HCT116 (cell line): ENCODE measurements around the gene ADAM19. TPM values are rescaled to one million over a fixed set of nuclear protein-coding genes. Genes with fewer than 3 reads are reported as not detected.

ENCODE experiments used
- ATAC-seq: fragments of 200-7000 bp; cut with Tn5 transposase; 2 replicates; pipeline ENCODE4 v1.9.1; 2020; ENCODE audit warnings: mild to moderate bottlenecking, moderate library complexity
- BruUV-seq: library from RNA; stranded (reverse); fragments of 400-500 nt; replicated peaks from 2 replicates; lab custom pipeline; 2021; lab: Mats Ljungman, UMichigan
- CTCF ChIA-PET: fragments of 300-600 bp; sonication (Branson Sonifier 250); formaldehyde crosslinking; loops from one replicate; lab custom pipeline; 2021; ENCODE audit warnings: antibody characterized with exemption; lab: Charles Lee
- POLR2A ChIA-PET: fragments of 300-600, 350-600 bp; sonication (Branson Sonifier 250); formaldehyde crosslinking; loops from one replicate; lab custom pipeline; 2021; ENCODE audit warnings: antibody characterized with exemption; lab: Charles Lee
- RAD21 ChIA-PET, 2 experiments: fragments of 300-600 bp; sonication (Branson Sonifier 250); formaldehyde crosslinking; loops; one replicate each; lab custom pipeline; 2023; ENCODE audit warnings: low total read pairs in 2 of 2; ENCODE audit not compliant: uncharacterized antibody in 2 of 2, unreplicated experiment in 2 of 2, low non-redundant PET in 1 of 2; lab: Charles Lee
- DNase-seq: peaks from one replicate; pipeline ENCODE4 v3.0.0-alpha.2; 2010; ENCODE audit warnings: low read depth, low spot score
- H2AFZ ChIP-seq: fragments of 200-600 bp; shearing (Covaris generic), sonication (generic); 2 replicates; pipeline ENCODE4 v1.6.1; 2017; ENCODE audit warnings: low read depth, mixed run types, mixed read lengths, antibody characterized with exemption, low read length; ENCODE audit not compliant: poor library complexity, severe bottlenecking
- H3K27ac ChIP-seq: 2 replicates; pipeline ENCODE4 v1.5.1; 2012; ENCODE audit warnings: low read depth, low read length
- H3K27me3 ChIP-seq: fragments of 200-600 bp; sonication (generic); 2 replicates; pipeline ENCODE4 v1.6.1; 2016; ENCODE audit warnings: mixed run types, low read length, mixed read lengths; ENCODE audit not compliant: insufficient read depth
- H3K36me3 ChIP-seq, 2 experiments: fragments of 200-500 bp in 1 of 2; fragments of 200-600 bp in 1 of 2; sonication (Bioruptor generic) in 1 of 2; sonication (generic) in 1 of 2; 2 replicates each; pipeline versions ENCODE4 v1.5.1 to v1.6.1; 2014 to 2016; ENCODE audit warnings: low read length in 2 of 2, inconsistent platforms in 1 of 2, mixed read lengths in 1 of 2, mixed run types in 1 of 2; ENCODE audit not compliant: insufficient read depth in 2 of 2, control insufficient read depth in 1 of 2
- H3K4me1 ChIP-seq, 2 experiments: fragments of 200-600 bp in 1 of 2; sonication (generic) in 1 of 2; 2 replicates each; pipeline versions ENCODE4 v1.5.1 to v1.6.1; 2012 to 2017; ENCODE audit warnings: low read length in 2 of 2, inconsistent platforms in 1 of 2, mild to moderate bottlenecking in 1 of 2, mixed read lengths in 1 of 2, mixed run types in 1 of 2, moderate library complexity in 1 of 2; ENCODE audit not compliant: insufficient read depth in 2 of 2, control insufficient read depth in 1 of 2
- H3K4me2 ChIP-seq: fragments of 200-600 bp; sonication (generic); 2 replicates; pipeline ENCODE4 v1.6.1; 2017; ENCODE audit warnings: mixed run types, low read length, mixed read lengths
- H3K4me3 ChIP-seq, 2 experiments: fragments of 200-600 bp in 1 of 2; sonication (generic) in 1 of 2; replicated peaks in 1 of 2; 2 replicates each; pipeline ENCODE4 v1.5.1; 2011 to 2016; ENCODE audit warnings: low read length in 2 of 2, control low read depth in 1 of 2, low read depth in 1 of 2, mild to moderate bottlenecking in 1 of 2, mixed read lengths in 1 of 2, mixed run types in 1 of 2
- H3K79me2 ChIP-seq: fragments of 200-600 bp; sonication (generic); 2 replicates; pipeline ENCODE4 v1.6.1; 2017; ENCODE audit warnings: mild to moderate bottlenecking, mixed run types, low read length, moderate library complexity, mixed read lengths; ENCODE audit not compliant: insufficient read depth
- H3K9ac ChIP-seq: fragments of 200-600 bp; sonication (generic); 2 replicates; pipeline ENCODE4 v1.6.1; 2016; ENCODE audit warnings: low read length, mixed read lengths
- H3K9me2 ChIP-seq: fragments of 200-600 bp; sonication (generic), shearing (Covaris generic); 2 replicates; pipeline ENCODE4 v1.6.1; 2017; ENCODE audit warnings: mixed run types, mild to moderate bottlenecking, moderate library complexity; ENCODE audit not compliant: insufficient read depth
- H3K9me3 ChIP-seq, 2 experiments: fragments of 200-500 bp in 1 of 2; fragments of 200-600 bp in 1 of 2; sonication (Bioruptor generic) in 1 of 2; sonication (generic) in 1 of 2; 2 replicates each; pipeline ENCODE4 v1.6.1; 2014 to 2017; ENCODE audit warnings: low read length in 2 of 2, mixed read lengths in 2 of 2, inconsistent platforms in 1 of 2, low read depth in 1 of 2, mild to moderate bottlenecking in 1 of 2, mixed run types in 1 of 2, moderate library complexity in 1 of 2; ENCODE audit not compliant: control insufficient read depth in 1 of 2, insufficient read depth in 1 of 2
- H4K20me1 ChIP-seq: fragments of 200-600 bp; sonication (generic), shearing (Covaris generic); 2 replicates; pipeline ENCODE4 v1.6.1; 2017; ENCODE audit warnings: mixed run types, mild to moderate bottlenecking, moderate library complexity; ENCODE audit not compliant: insufficient read depth
- CEBPB ChIP-seq: IDR thresholded peaks from 2 replicates; pipeline ENCODE4 v1.6.1; 2012; ENCODE audit warnings: low read depth
- EGR1 ChIP-seq: IDR thresholded peaks from 2 replicates; pipeline ENCODE4 v1.6.1; 2012; ENCODE audit warnings: low read depth
- ELF1 ChIP-seq: IDR thresholded peaks from 2 replicates; pipeline ENCODE4 v1.6.1; 2012; ENCODE audit warnings: low read depth, borderline replicate concordance
- EZH2 ChIP-seq: fragments of 200-600 bp; sonication (generic); IDR thresholded peaks from 2 replicates; pipeline ENCODE4 v1.6.1; 2017; ENCODE audit warnings: antibody characterized with exemption, mixed run types
- EZH2phosphoT487 ChIP-seq: fragments of 200-600 bp; IDR thresholded peaks from 2 replicates; pipeline ENCODE4 v1.6.1; 2018; ENCODE audit warnings: antibody characterized with exemption, borderline replicate concordance
- FOSL1 ChIP-seq: IDR thresholded peaks from 2 replicates; pipeline ENCODE4 v1.6.1; 2012; ENCODE audit warnings: low read depth
- JUND ChIP-seq: IDR thresholded peaks from 2 replicates; pipeline ENCODE4 v1.6.1; 2012
- POLR2A ChIP-seq: IDR thresholded peaks from 2 replicates; pipeline ENCODE4 v1.7.0; 2011; ENCODE audit warnings: borderline replicate concordance; ENCODE audit not compliant: insufficient read depth, insufficient read length; ENCODE audit errors: extremely low read depth
- POLR2AphosphoS5 ChIP-seq: IDR thresholded peaks from 2 replicates; pipeline ENCODE4 v1.6.1; 2011; ENCODE audit warnings: mild to moderate bottlenecking, low read depth, low read length, moderate library complexity
- RAD21 ChIP-seq: IDR thresholded peaks from 2 replicates; pipeline ENCODE4 v1.6.1; 2012; ENCODE audit warnings: low read depth, mild to moderate bottlenecking
- SIN3A ChIP-seq: IDR thresholded peaks from 2 replicates; pipeline ENCODE4 v1.6.1; 2012; ENCODE audit warnings: low read depth
- TCF7L2 ChIP-seq: IDR thresholded peaks from 2 replicates; pipeline ENCODE4 v1.7.0; 2011; ENCODE audit warnings: borderline replicate concordance, inconsistent platforms; ENCODE audit not compliant: insufficient read depth, insufficient read length; ENCODE audit errors: extremely low read depth
- YY1 ChIP-seq: IDR thresholded peaks from 2 replicates; pipeline ENCODE4 v1.6.1; 2011; ENCODE audit warnings: low read length, low read depth, moderate library complexity, mild to moderate bottlenecking; ENCODE audit not compliant: insufficient replicate concordance; ENCODE audit errors: extremely low read depth
- ZNF274 ChIP-seq: fragments of 200-500 bp; sonication (Bioruptor generic); IDR thresholded peaks from 2 replicates; pipeline ENCODE4 v1.6.1; 2014; ENCODE audit warnings: mild to moderate bottlenecking, low read depth, low read length, inconsistent platforms
- intact Hi-C: fragments of 100-400 bp; cut with micrococcal nuclease; formaldehyde crosslinking; loops from 2 replicates; pipeline ENCODE4 v1.10.0; 2022
- total RNA-seq: library from RNA; stranded (reverse); gene quantifications from one replicate; pipeline ENCODE4 v1.2.1, GENCODE V29; 2021; ENCODE audit not compliant: unreplicated experiment
- TF ChIP-seq, protein P1 (sequence below): IDR thresholded peaks from 2 replicates; pipeline ENCODE4 v1.6.1; 2012; ENCODE audit warnings: low read depth
- TF ChIP-seq, protein P2 (sequence below): IDR thresholded peaks from 2 replicates; pipeline ENCODE4 v1.6.1; 2012
- TF ChIP-seq, protein P3 (sequence below): IDR thresholded peaks from 2 replicates; pipeline ENCODE4 v1.6.1; 2011; ENCODE audit warnings: mild to moderate bottlenecking, low read length, moderate library complexity; ENCODE audit not compliant: insufficient replicate concordance; ENCODE audit errors: extremely low read depth
- TF ChIP-seq, protein P4 (sequence below): IDR thresholded peaks from 2 replicates; pipeline ENCODE4 v1.6.1; 2012
- TF ChIP-seq, protein P5 (sequence below), 3 experiments: fragments of 200-600 bp in 1 of 3; sonication (generic) in 1 of 3; IDR thresholded peaks in 2 of 3; conservative IDR thresholded peaks in 1 of 3; 2 replicates each; pipeline ENCODE4 v1.5.1; 2012 to 2017; ENCODE audit warnings: low read depth in 2 of 3, low read length in 2 of 3, antibody characterized with exemption in 1 of 3, borderline replicate concordance in 1 of 3, control low read depth in 1 of 3, mild to moderate bottlenecking in 1 of 3, mixed read lengths in 1 of 3, mixed run types in 1 of 3, moderate library complexity in 1 of 3; ENCODE audit not compliant: insufficient read depth in 1 of 3

Gene ADAM19
- total RNA-seq, 1 experiment from 2014 or later = 77.3 TPM

DNA sequence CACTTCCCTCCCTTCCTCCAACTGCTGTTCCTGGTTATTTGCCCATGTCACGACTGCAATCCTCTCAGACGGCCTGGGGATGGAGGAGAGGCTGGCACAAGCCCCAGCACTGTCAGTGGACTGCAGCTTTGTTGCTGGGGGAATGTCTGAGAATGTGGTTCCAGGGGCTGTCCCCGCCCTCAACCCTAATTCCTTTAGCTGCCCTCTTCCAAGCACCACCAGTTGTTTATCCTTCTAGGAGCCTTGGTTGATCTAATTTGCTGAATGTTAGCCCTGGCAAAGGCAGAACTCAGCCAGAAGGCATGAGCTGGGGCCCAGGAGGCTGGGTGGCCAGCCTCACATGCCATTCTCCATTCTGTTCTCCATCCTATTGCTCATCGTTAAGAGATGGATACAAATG lies 51.6 kb downstream of the ADAM19 start:
- intact Hi-C loops = no loop called here
- RAD21 ChIA-PET = no interaction called here
- no TSS peak for BruUV-seq

More for the DNA sequence above, 51.6 kb downstream of the ADAM19 start:
- Histone ChIP-seq H3K9me3 (no peaks in the 10 kb centered on the region), H3K27ac (no peak overlapping the region), H3K27me3 (no peaks in the 10 kb centered on the region), H3K4me3 (no peak overlapping the region), H3K79me2 (peaks cover 8% of the 10 kb centered on the region; the same call in 1 of the 2 replicates), H3K9ac (no peak overlapping the region), H2AFZ (no peak overlapping the region), H3K4me1 (no peaks in the 10 kb centered on the region), H4K20me1 (no peaks in the 10 kb centered on the region), H3K36me3 (peaks cover 8 to 9% of the 10 kb centered on the region in 2 experiments; a peak in 3 of 4 replicates), H3K4me2 (no peak overlapping the region), H3K9me2 (no peaks in the 10 kb centered on the region)
- ChIA-PET CTCF (no interaction called here), POLR2A (no interaction called here)
- TF ChIP-seq EGR1 = no peak
- TF ChIP-seq, protein P1, sequence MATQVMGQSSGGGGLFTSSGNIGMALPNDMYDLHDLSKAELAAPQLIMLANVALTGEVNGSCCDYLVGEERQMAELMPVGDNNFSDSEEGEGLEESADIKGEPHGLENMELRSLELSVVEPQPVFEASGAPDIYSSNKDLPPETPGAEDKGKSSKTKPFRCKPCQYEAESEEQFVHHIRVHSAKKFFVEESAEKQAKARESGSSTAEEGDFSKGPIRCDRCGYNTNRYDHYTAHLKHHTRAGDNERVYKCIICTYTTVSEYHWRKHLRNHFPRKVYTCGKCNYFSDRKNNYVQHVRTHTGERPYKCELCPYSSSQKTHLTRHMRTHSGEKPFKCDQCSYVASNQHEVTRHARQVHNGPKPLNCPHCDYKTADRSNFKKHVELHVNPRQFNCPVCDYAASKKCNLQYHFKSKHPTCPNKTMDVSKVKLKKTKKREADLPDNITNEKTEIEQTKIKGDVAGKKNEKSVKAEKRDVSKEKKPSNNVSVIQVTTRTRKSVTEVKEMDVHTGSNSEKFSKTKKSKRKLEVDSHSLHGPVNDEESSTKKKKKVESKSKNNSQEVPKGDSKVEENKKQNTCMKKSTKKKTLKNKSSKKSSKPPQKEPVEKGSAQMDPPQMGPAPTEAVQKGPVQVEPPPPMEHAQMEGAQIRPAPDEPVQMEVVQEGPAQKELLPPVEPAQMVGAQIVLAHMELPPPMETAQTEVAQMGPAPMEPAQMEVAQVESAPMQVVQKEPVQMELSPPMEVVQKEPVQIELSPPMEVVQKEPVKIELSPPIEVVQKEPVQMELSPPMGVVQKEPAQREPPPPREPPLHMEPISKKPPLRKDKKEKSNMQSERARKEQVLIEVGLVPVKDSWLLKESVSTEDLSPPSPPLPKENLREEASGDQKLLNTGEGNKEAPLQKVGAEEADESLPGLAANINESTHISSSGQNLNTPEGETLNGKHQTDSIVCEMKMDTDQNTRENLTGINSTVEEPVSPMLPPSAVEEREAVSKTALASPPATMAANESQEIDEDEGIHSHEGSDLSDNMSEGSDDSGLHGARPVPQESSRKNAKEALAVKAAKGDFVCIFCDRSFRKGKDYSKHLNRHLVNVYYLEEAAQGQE = no peak
- TF ChIP-seq CEBPB = no peak
- TF ChIP-seq YY1 = no peak
- no peak for TF ChIP-seq RAD21
- no peak for TF ChIP-seq ZNF274
- TF ChIP-seq EZH2 = no peak
- no peak for TF ChIP-seq JUND
- TF ChIP-seq FOSL1 = no peak
- TF ChIP-seq ELF1 = no peak
- no peak for TF ChIP-seq TCF7L2
- no peak for TF ChIP-seq EZH2phosphoT487
- TF ChIP-seq, protein P2, sequence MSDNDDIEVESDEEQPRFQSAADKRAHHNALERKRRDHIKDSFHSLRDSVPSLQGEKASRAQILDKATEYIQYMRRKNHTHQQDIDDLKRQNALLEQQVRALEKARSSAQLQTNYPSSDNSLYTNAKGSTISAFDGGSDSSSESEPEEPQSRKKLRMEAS = no peak
- TF ChIP-seq, protein P3, sequence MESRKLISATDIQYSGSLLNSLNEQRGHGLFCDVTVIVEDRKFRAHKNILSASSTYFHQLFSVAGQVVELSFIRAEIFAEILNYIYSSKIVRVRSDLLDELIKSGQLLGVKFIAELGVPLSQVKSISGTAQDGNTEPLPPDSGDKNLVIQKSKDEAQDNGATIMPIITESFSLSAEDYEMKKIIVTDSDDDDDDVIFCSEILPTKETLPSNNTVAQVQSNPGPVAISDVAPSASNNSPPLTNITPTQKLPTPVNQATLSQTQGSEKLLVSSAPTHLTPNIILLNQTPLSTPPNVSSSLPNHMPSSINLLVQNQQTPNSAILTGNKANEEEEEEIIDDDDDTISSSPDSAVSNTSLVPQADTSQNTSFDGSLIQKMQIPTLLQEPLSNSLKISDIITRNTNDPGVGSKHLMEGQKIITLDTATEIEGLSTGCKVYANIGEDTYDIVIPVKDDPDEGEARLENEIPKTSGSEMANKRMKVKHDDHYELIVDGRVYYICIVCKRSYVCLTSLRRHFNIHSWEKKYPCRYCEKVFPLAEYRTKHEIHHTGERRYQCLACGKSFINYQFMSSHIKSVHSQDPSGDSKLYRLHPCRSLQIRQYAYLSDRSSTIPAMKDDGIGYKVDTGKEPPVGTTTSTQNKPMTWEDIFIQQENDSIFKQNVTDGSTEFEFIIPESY = no peak
- no peak for TF ChIP-seq SIN3A
- TF ChIP-seq POLR2A = no peak
- TF ChIP-seq, protein P4, sequence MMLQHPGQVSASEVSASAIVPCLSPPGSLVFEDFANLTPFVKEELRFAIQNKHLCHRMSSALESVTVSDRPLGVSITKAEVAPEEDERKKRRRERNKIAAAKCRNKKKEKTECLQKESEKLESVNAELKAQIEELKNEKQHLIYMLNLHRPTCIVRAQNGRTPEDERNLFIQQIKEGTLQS = no peak
- TF ChIP-seq, protein P5, sequence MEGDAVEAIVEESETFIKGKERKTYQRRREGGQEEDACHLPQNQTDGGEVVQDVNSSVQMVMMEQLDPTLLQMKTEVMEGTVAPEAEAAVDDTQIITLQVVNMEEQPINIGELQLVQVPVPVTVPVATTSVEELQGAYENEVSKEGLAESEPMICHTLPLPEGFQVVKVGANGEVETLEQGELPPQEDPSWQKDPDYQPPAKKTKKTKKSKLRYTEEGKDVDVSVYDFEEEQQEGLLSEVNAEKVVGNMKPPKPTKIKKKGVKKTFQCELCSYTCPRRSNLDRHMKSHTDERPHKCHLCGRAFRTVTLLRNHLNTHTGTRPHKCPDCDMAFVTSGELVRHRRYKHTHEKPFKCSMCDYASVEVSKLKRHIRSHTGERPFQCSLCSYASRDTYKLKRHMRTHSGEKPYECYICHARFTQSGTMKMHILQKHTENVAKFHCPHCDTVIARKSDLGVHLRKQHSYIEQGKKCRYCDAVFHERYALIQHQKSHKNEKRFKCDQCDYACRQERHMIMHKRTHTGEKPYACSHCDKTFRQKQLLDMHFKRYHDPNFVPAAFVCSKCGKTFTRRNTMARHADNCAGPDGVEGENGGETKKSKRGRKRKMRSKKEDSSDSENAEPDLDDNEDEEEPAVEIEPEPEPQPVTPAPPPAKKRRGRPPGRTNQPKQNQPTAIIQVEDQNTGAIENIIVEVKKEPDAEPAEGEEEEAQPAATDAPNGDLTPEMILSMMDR (IDR thresholded peaks at IDR 0.05 in 2 of 3, conservative IDR thresholded peaks at IDR 0.05 in 1 of 3; ENCODE audit: borderline replicate concordance in 1 of 3, insufficient read depth in 1 of 3, low read depth in 2 of 3, low read length in 2 of 3) = no peak
- TF ChIP-seq POLR2AphosphoS5 = no peak
- ATAC-seq (no peak), DNase-seq (no peak)
